ENCODE data around the gene SFMBT2.

DNA sequence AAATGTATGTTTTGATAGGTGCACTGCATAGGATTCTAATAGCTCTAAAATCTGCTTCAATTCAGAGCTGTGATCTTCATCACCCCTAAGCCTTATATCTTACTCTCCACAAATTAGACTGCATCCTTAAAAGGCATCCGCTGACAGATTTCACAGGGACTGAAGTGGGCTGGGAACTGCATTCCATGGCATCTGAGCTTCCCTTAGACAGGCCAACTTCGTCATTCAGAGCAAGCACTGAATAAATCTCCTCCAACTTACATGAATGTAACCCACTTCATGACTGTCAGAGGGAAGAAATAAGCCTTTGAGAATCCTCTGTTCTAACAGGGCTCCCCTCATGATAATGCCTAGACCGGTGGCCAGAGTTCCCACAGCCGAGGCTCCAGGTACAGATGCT, 71.3 kb downstream of the SFMBT2 start:
- TF ChIP-seq, protein P1, sequence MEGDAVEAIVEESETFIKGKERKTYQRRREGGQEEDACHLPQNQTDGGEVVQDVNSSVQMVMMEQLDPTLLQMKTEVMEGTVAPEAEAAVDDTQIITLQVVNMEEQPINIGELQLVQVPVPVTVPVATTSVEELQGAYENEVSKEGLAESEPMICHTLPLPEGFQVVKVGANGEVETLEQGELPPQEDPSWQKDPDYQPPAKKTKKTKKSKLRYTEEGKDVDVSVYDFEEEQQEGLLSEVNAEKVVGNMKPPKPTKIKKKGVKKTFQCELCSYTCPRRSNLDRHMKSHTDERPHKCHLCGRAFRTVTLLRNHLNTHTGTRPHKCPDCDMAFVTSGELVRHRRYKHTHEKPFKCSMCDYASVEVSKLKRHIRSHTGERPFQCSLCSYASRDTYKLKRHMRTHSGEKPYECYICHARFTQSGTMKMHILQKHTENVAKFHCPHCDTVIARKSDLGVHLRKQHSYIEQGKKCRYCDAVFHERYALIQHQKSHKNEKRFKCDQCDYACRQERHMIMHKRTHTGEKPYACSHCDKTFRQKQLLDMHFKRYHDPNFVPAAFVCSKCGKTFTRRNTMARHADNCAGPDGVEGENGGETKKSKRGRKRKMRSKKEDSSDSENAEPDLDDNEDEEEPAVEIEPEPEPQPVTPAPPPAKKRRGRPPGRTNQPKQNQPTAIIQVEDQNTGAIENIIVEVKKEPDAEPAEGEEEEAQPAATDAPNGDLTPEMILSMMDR (IDR thresholded peaks at IDR 0.05) = no peak
- TF ChIP-seq ZFX (IDR thresholded peaks at IDR 0.05; ENCODE audit: borderline replicate concordance) = no peak
